Panc1 (cell line): ENCODE data around the gene TBC1D12. TPM values are rescaled to one million over a fixed set of nuclear protein-coding genes. Genes with fewer than 3 reads are reported as not detected.

Source experiments
- ATAC-seq: fragments of 200-7000 bp; cut with Tn5 transposase; 2 replicates; pipeline ENCODE4 v1.9.1; 2020; ENCODE audit warnings: mild to moderate bottlenecking, moderate library complexity
- BruUV-seq: library from RNA; stranded (reverse); fragments of 400-500 nt; replicated peaks from 2 replicates; lab custom pipeline; 2021; lab: Mats Ljungman, UMichigan
- CTCF ChIA-PET: fragments of 300-600 bp; sonication (Branson Sonifier 250); formaldehyde crosslinking; loops from one replicate; lab custom pipeline; 2022; ENCODE audit warnings: antibody characterized with exemption; lab: Charles Lee
- POLR2A ChIA-PET: fragments of 300-600 bp; sonication (Branson Sonifier 250); formaldehyde crosslinking; loops from one replicate; lab custom pipeline; 2022; ENCODE audit warnings: antibody characterized with exemption; lab: Charles Lee
- DNase-seq: peaks from one replicate; pipeline ENCODE4 v3.0.0-alpha.2; 2010; ENCODE audit warnings: low read depth, low spot score
- H3K27ac ChIP-seq: 2 replicates; pipeline ENCODE4 v1.5.1; 2011; ENCODE audit warnings: mild to moderate bottlenecking, low read length, inconsistent platforms
- H3K27me3 ChIP-seq: fragments of 200-500 bp; sonication (Bioruptor generic); 2 replicates; pipeline ENCODE4 v1.6.0; 2014; ENCODE audit warnings: low read length, inconsistent platforms; ENCODE audit not compliant: control insufficient read depth, insufficient read depth
- H3K36me3 ChIP-seq: fragments of 200-500 bp; sonication (Bioruptor generic); 2 replicates; pipeline ENCODE4 v1.5.1; 2014; ENCODE audit warnings: inconsistent platforms, mild to moderate bottlenecking, low read length, moderate library complexity; ENCODE audit not compliant: control insufficient read depth, insufficient read depth
- H3K4me1 ChIP-seq: 2 replicates; pipeline ENCODE4 v1.5.1; 2011; ENCODE audit warnings: inconsistent platforms, mild to moderate bottlenecking, low read length, moderate library complexity; ENCODE audit not compliant: control insufficient read depth, insufficient read depth
- H3K4me3 ChIP-seq, 2 experiments: 2 replicates each; pipeline ENCODE4 v1.5.1; 2011 to 2012; ENCODE audit warnings: low read depth in 2 of 2, low read length in 2 of 2, mild to moderate bottlenecking in 2 of 2, inconsistent platforms in 1 of 2, moderate library complexity in 1 of 2
- H3K9me3 ChIP-seq: fragments of 200-500 bp; sonication (Bioruptor generic); 2 replicates; pipeline ENCODE4 v1.5.1; 2014; ENCODE audit warnings: low read depth, mild to moderate bottlenecking, inconsistent platforms, low read length, moderate library complexity; ENCODE audit not compliant: control insufficient read depth, insufficient read depth
- CTCF ChIP-seq: fragments of 450-650 bp; IDR thresholded peaks from 2 replicates; pipeline ENCODE4 v1.5.1; 2017; ENCODE audit warnings: mild to moderate bottlenecking
- POLR2AphosphoS5 ChIP-seq: IDR thresholded peaks from 2 replicates; pipeline ENCODE4 v1.6.1; 2012; ENCODE audit warnings: mild to moderate bottlenecking, low read depth, low read length, moderate library complexity
- REST ChIP-seq, 2 experiments: IDR thresholded peaks; 2 replicates each; pipeline ENCODE4 v1.6.1; 2011 to 2012; ENCODE audit warnings: low read depth in 2 of 2, control low read depth in 1 of 2, low read length in 1 of 2, mild to moderate bottlenecking in 1 of 2, moderate library complexity in 1 of 2; ENCODE audit not compliant: insufficient read depth in 1 of 2
- SIN3A ChIP-seq: IDR thresholded peaks from 2 replicates; pipeline ENCODE4 v1.6.1; 2012; ENCODE audit warnings: low read depth, mild to moderate bottlenecking, low read length, moderate library complexity, borderline replicate concordance; ENCODE audit not compliant: insufficient read depth
- TCF7L2 ChIP-seq: IDR thresholded peaks from 2 replicates; pipeline ENCODE4 v1.6.1; 2011; ENCODE audit warnings: mild to moderate bottlenecking, low read depth, low read length, inconsistent platforms
- in situ Hi-C: cut with HindIII; loops from 2 replicates; pipeline ENCODE4 v1.10.0; 2016; ENCODE audit warnings: low sequenced_read_pairs, low pct_unique_long_range_greater_than_20kb
- intact Hi-C: fragments of 100-400 bp; cut with micrococcal nuclease; formaldehyde crosslinking; loops from one replicate; pipeline ENCODE4 v1.10.0; 2022; ENCODE audit not compliant: unreplicated experiment
- total RNA-seq: library from RNA; stranded (reverse); gene quantifications from one replicate; pipeline ENCODE4 v1.2.1, GENCODE V29; 2021; ENCODE audit not compliant: unreplicated experiment

Gene TBC1D12
- total RNA-seq, 1 experiment from 2014 or later: 23.7 TPM

- Histone ChIP-seq H3K4me1 (peaks cover 3% of the 10 kb centered on the region; the same call in 1 of the 2 replicates), H3K27ac (no peak overlapping the region), H3K4me3 (no peak overlapping the region), H3K9me3 (no peaks in the 10 kb centered on the region), H3K27me3 (no peaks in the 10 kb centered on the region), H3K36me3 (no peaks in the 10 kb centered on the region)
- ATAC-seq (no peak), DNase-seq (no peak)
- no TSS peak for BruUV-seq
- in situ Hi-C loops: no loop called here
- POLR2A ChIA-PET: no interaction called here
- no peak for TF ChIP-seq SIN3A
- no peak for TF ChIP-seq CTCF
- no peak for TF ChIP-seq TCF7L2
- TF ChIP-seq POLR2AphosphoS5: no peak
- intact Hi-C loops: no loop called here
- CTCF ChIA-PET: no interaction called here
Observed at GRCh38 chr10:94490789-94491039, 88.4 kb downstream of the TBC1D12 start.

GRCh38 chr10:94493463-94493862 is 91.1 kb downstream of the TBC1D12 start:
- Histone ChIP-seq H3K9me3 (no peaks in the 10 kb centered on the region), H3K27ac (no peak overlapping the region), H3K36me3 (no peaks in the 10 kb centered on the region), H3K27me3 (no peaks in the 10 kb centered on the region), H3K4me1 (peaks cover 3% of the 10 kb centered on the region; the same call in 1 of the 2 replicates), H3K4me3 (no peak overlapping the region)
- intact Hi-C loops (no loop called here), in situ Hi-C loops (no loop called here)
- CTCF ChIA-PET: no interaction called here
- POLR2A ChIA-PET: no interaction called here
- DNase-seq (no peak), ATAC-seq (no peak)
- no TSS peak for BruUV-seq
- TF ChIP-seq TCF7L2 (no peak), SIN3A (no peak), REST (IDR thresholded peaks at IDR 0.05; ENCODE audit: insufficient read depth in 1 of 2, low read depth in 2 of 2, low read length in 1 of 2) (no peak), POLR2AphosphoS5 (no peak), CTCF (no peak)

GRCh38 chr10:94496010-94496409 is 93.7 kb downstream of the TBC1D12 start:
- no peak overlapping the region for H3K27ac ChIP-seq
- POLR2A ChIA-PET: no interaction called here
- intact Hi-C loops: no loop called here
- no peak for DNase-seq
- no peaks in the 10 kb centered on the region; the same call in 1 of the 2 replicates for H3K4me1 ChIP-seq
- ATAC-seq: no peak
- no peaks in the 10 kb centered on the region for H3K36me3 ChIP-seq
- in situ Hi-C loops: no loop called here
- no peak overlapping the region for H3K4me3 ChIP-seq
- BruUV-seq: no TSS peak
- no peaks in the 10 kb centered on the region for H3K9me3 ChIP-seq
- no peak for TF ChIP-seq POLR2AphosphoS5
- no peak for TF ChIP-seq CTCF
- TF ChIP-seq REST (IDR thresholded peaks at IDR 0.05; ENCODE audit: insufficient read depth in 1 of 2, low read depth in 2 of 2, low read length in 1 of 2): no peak
- H3K27me3 ChIP-seq: no peaks in the 10 kb centered on the region
- CTCF ChIA-PET: no interaction called here
